Keratinocyte (primary cell): Measurements from ENCODE around the gene BRINP3.

Source experiments
- EZH2 ChIP-seq: IDR thresholded peaks from one replicate; pipeline ENCODE4 v1.6.1; 2012; ENCODE audit warnings: inconsistent platforms, mild to moderate bottlenecking, low read length, moderate library complexity
- TF ChIP-seq, protein P1 (sequence below), 3 experiments: IDR thresholded peaks in 1 of 3; conservative IDR thresholded peaks in 1 of 3; optimal IDR thresholded peaks in 1 of 3; 2 replicates in 2 of 3; 3 replicates in 1 of 3; pipeline versions ENCODE3 to v1.5.1; 2011; ENCODE audit warnings: low read length in 3 of 3, mild to moderate bottlenecking in 3 of 3, moderate library complexity in 2 of 3, control low read depth in 1 of 3, inconsistent platforms in 1 of 3; ENCODE audit not compliant: insufficient read depth in 2 of 3; ENCODE audit errors: extremely low read depth in 1 of 3

DNA sequence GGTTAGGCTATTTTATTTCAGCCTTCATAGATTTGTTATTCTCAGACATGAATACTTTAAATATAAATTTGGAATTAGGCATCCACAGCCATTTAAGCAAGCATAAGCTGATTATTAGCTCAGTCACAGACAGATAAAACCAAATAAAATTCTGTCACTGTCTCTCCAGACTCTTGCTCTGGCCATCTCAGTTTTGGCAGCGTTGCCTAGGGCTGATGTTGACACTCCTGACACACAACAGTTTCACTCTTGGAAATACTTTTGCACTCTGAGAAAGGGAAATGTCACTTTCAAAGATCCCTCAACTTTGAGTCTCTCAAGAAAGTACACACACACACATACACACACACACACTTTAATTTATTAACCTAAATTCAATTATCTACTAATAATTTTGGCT lies 372.7 kb downstream of the BRINP3 start:
- TF ChIP-seq, protein P1, sequence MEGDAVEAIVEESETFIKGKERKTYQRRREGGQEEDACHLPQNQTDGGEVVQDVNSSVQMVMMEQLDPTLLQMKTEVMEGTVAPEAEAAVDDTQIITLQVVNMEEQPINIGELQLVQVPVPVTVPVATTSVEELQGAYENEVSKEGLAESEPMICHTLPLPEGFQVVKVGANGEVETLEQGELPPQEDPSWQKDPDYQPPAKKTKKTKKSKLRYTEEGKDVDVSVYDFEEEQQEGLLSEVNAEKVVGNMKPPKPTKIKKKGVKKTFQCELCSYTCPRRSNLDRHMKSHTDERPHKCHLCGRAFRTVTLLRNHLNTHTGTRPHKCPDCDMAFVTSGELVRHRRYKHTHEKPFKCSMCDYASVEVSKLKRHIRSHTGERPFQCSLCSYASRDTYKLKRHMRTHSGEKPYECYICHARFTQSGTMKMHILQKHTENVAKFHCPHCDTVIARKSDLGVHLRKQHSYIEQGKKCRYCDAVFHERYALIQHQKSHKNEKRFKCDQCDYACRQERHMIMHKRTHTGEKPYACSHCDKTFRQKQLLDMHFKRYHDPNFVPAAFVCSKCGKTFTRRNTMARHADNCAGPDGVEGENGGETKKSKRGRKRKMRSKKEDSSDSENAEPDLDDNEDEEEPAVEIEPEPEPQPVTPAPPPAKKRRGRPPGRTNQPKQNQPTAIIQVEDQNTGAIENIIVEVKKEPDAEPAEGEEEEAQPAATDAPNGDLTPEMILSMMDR (optimal IDR thresholded peaks at IDR 0.05 in 1 of 3, IDR thresholded peaks at IDR 0.05 in 1 of 3, conservative IDR thresholded peaks at IDR 0.05 in 1 of 3; ENCODE audit: extremely low read depth in 1 of 3, insufficient read depth in 2 of 3, low read length in 3 of 3): no peak
- TF ChIP-seq EZH2: no peak
